Measurements from ENCODE around the gene SELENOH. TPM values are rescaled to one million over a fixed set of nuclear protein-coding genes. Genes with fewer than 3 reads are reported as not detected.
A peak's percentile ranks its signal among the peaks of the same experiment; 100 is the strongest.

The SELENOH gene
- polyA plus RNA-seq, 1 experiment: 104 TPM

GRCh38 chr11:57772562-57772961 lies 31.3 kb downstream of the SELENOH start:
- CTCF ChIA-PET: interaction anchor here (4.2 kb wide), 1 partner anchor 28 kb away, joined by 30 read pairs; no protein-coding TSS in a partner anchor
- no peak overlapping the region for H3K27ac ChIP-seq (ENCODE audit: low read depth, low read length)
- H3K9me3 ChIP-seq (ENCODE audit: control insufficient read depth, insufficient read depth, low read length): no peaks in the 10 kb centered on the region
- POLR2A ChIA-PET: no interaction called here
- no peaks in the 10 kb centered on the region for H3K27me3 ChIP-seq (ENCODE audit: control insufficient read depth, insufficient read depth, low read length)
- no peak overlapping the region for H3K4me3 ChIP-seq (ENCODE audit: low read depth, low read length)
- DNase-seq (ENCODE audit: low read depth, low spot score): no peak
- TF ChIP-seq CTCF (IDR thresholded peaks at IDR 0.05; ENCODE audit: low read depth, low read length): no peak

GRCh38 chr11:57773026-57773598 lies 31.8 kb downstream of the SELENOH start:
- CTCF ChIA-PET: interaction anchor here (0.6 to 8.9 kb wide), 3 partner anchors 27 to 1880 kb away, joined by 3 to 79 read pairs (median 30); no protein-coding TSS in a partner anchor

GRCh38 chr11:57775491-57775890 lies 34.2 kb downstream of the SELENOH start:
- no peaks in the 10 kb centered on the region for H3K9me3 ChIP-seq (ENCODE audit: control insufficient read depth, insufficient read depth, low read length)
- no peak overlapping the region for H3K4me3 ChIP-seq (ENCODE audit: low read depth, low read length)
- no peaks in the 10 kb centered on the region for H3K27me3 ChIP-seq (ENCODE audit: control insufficient read depth, insufficient read depth, low read length)
- peak overlapping the region; percentile 55 for H3K27ac ChIP-seq (ENCODE audit: low read depth, low read length)
- ChIA-PET CTCF (interaction anchor here (0.9 to 8.9 kb wide), 5 partner anchors 11 to 749 kb away, joined by 3 to 79 read pairs (median 6); partner anchors contain the start of gene CTNND1), POLR2A (interaction anchor here (1.3 to 1.6 kb wide), 3 partner anchors 11 to 34 kb away, joined by 4 to 5 read pairs (median 5); partner anchors contain the start of genes CTNND1 and SELENOH)
- no peak for TF ChIP-seq CTCF (IDR thresholded peaks at IDR 0.05; ENCODE audit: low read depth, low read length)
- DNase-seq (ENCODE audit: low read depth, low spot score): no peak

More at GRCh38 chr11:57773026-57773598, 31.8 kb downstream of the SELENOH start:
- POLR2A ChIA-PET: interaction anchor here (0.7 kb wide), 1 partner anchor 11 kb away, joined by 5 read pairs; no protein-coding TSS in a partner anchor
- no peak for DNase-seq (ENCODE audit: low read depth, low spot score)
- H3K27ac ChIP-seq (ENCODE audit: low read depth, low read length): no peak overlapping the region
- TF ChIP-seq CTCF (IDR thresholded peaks at IDR 0.05; ENCODE audit: low read depth, low read length): no peak
- no peaks in the 10 kb centered on the region for H3K27me3 ChIP-seq (ENCODE audit: control insufficient read depth, insufficient read depth, low read length)
- H3K9me3 ChIP-seq (ENCODE audit: control insufficient read depth, insufficient read depth, low read length): no peaks in the 10 kb centered on the region
- H3K4me3 ChIP-seq (ENCODE audit: low read depth, low read length): no peak overlapping the region

- POLR2A ChIA-PET: interaction anchor here (0.9 to 1.6 kb wide), 4 partner anchors 10 to 35 kb away, joined by 4 to 5 read pairs (median 4); partner anchors contain the start of genes CTNND1 and SELENOH
- peak overlapping the region; percentile 55 for H3K27ac ChIP-seq (ENCODE audit: low read depth, low read length)
- no peak overlapping the region for H3K4me3 ChIP-seq (ENCODE audit: low read depth, low read length)
- TF ChIP-seq CTCF (IDR thresholded peaks at IDR 0.05; ENCODE audit: low read depth, low read length): no peak
- no peaks in the 10 kb centered on the region for H3K27me3 ChIP-seq (ENCODE audit: control insufficient read depth, insufficient read depth, low read length)
- no peak for DNase-seq (ENCODE audit: low read depth, low spot score)
- CTCF ChIA-PET: interaction anchor here (1.0 to 8.9 kb wide), 4 partner anchors 12 to 748 kb away, joined by 3 to 79 read pairs (median 6); partner anchors contain the start of gene CTNND1
- H3K9me3 ChIP-seq (ENCODE audit: control insufficient read depth, insufficient read depth, low read length): no peaks in the 10 kb centered on the region
Observed at GRCh38 chr11:57776031-57776521, 34.8 kb downstream of the SELENOH start.
